Activated CD8-positive, alpha-beta memory T cell treated with anti-CD3 and anti-CD28 coated beads, Interleukin-2, amount 50 U/mL, for 1 hour (primary cell): ENCODE results near the gene PDK2.

ENCODE experiments used
- DNase-seq: peaks from one replicate; pipeline ENCODE4 v3.0.0-alpha.2; 2020; ENCODE audit errors: extremely low read depth

Gene PDK2

DNA sequence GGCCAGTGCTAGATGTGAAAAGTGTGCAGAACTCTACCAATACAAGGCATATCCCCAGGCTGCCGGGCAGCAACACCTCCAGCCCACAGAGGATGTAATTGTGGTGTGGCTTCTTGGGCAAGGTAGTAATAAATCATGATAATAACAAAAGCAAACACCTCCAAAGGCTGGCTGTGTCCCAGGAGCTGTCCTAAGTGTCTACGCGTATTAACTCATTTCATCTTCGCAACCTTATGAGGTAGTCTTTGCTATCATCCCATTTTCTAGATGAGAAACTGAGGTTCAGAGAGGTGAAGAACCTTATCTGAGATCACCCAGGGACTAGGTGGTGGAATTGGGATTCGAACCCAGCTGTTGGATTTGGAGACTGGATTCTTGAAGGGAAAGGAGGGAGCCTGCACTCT is 5.3 kb downstream of the PDK2 start:
- no peak for DNase-seq

DNA sequence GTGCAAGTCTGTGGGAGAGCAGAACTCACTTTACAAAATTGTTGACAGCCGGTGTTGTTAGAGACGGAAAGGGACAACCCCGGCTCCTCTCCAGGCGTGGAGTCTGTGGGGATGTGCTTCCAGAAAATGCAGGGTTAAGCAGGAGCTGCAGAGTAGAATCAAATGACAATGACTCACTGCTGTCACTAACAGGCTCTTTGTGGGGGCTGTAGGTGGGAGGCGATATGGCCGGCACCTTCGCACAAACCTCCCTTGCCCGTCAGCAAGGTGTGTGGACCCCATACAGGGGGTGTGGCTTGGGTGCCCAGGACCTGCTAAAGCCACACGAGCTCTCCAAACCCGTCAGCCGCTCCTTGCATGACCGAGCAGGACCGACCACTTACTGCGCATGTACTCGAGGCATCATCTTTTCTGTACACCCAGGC is 5.8 kb downstream of the PDK2 start:
- no peak for DNase-seq

DNA sequence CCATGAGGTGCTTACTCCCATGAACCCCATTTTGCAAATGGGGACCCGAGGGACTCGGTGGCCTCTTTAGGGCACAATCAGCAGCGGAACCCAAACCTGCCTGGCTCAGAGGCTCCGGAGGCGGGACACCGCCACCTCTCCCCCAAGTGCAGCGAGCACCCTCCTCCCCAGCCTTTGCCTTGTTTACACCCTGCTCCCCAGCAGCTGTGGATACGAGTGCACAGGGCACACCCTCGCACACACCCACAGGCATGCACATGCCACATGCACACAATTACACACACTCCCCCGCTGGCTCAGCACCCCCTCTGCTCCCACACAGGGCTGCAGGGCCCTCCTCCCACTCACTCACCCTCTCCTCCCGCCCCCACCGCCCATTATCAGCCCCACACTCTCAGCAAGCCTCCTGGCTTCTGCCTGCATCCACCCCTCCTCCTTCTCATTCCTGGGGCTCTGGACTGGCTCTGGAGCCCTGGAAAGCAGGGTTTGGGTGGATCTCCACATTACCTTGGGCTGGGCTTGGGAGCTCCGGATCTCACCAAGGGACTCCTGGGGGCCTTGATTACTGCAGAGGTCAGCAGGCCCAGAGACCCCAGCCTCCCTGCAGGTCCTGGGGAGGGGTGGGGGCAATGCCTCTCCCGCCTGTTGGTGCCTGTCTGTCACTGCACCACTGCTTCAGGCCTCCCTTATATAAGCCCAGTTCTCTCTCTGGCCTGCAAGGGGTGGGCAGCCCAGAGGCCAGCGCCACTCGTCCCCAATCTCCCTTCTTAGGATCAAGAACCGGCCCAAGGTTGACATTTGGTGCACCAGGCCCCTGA is 6.4 kb downstream of the PDK2 start:
- DNase-seq, result no peak

DNA sequence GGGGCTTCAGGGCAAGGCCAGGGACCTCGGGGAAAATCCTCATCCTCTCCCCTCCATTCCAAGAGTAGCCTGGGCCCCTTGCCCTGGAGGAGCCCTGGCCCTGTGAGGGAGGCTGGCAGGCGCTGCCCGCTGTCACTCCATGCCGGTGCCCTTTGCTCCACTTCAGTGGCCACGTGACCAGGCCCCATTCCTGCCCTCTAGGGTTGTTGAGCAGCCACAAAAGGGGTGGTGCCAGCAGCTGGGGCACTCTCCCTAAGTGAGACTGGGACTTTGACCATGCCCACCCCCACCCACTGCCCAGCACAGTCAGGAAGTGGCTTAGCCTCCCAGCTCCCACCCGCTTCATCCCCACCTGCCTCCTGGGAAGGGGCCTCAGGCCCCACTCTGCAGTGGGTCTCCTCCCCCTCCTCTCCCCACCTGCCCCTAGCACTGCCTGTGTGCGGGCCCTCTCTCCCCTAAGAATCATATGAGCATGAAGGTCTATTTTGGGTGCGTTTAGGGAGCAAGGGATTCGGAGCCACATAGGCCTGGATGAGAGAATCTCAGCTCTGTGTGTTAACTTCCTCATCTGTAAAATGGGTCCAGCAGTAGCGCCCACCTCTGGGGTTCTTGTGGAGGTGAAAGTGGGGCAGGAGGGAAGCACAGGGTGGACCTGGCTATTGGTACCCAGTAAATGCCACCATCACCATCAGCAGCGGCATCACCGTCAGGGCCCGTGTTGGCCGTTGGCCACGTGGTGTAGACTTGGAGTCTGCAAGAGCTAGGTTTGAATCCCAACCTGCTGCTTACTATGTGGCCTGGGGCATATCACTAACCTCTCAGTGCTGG is 7.2 kb downstream of the PDK2 start:
- DNase-seq, result no peak

DNA sequence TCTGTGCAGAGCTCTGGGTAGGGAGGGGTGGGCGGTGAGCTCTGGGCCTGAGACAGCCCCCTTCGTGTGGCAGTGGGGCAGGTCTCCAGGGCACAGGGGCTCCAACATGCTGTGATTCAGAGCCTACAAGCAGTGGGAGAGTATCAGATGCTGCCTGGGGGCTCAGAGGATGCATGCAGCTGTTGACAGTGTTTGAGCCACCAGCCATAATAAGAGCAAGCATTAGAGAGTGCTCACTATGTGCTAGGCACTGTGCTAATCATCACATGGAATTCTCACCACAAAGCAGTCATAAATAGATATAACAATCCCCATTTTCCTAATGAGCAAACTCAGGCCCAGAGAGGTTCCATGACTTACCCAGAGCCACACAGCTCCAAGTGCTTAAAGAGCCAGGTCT is 8.1 kb downstream of the PDK2 start:
- no peak for DNase-seq

DNA sequence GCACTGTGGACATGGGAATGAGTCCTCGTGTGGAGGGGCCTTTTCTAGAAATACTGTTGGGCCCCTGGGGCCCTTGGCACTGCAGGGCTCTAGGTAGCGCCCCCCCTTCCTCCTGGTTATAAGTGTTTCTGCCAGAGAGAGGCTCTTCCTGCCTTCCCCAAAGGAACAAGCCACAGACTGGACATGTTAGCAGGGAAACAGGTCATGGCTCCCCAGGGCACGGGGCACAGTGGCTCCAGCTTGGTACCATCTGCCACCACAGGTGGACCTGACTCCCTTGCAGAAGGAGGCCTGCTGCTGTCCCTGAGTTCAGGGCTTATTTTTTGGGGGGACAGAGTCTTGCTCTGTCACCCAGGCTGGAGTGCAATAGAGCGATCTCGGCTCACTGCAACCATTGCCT is 8.8 kb downstream of the PDK2 start:
- DNase-seq, result no peak

DNA sequence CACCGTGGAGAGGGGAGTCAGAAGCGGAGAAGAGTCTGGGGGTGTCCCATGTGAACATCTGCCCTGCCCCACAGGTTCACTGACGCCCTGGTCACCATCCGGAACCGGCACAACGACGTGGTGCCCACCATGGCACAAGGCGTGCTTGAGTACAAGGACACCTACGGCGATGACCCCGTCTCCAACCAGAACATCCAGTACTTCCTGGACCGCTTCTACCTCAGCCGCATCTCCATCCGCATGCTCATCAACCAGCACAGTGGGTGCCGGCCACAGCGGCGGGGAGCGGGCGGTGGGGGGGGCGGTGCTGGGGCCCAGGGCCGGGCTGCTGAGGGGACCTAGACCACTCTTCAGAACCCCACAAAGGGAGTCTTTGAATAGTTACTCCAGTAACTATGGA is 10.7 kb downstream of the PDK2 start:
- DNase-seq, result no peak

DNA sequence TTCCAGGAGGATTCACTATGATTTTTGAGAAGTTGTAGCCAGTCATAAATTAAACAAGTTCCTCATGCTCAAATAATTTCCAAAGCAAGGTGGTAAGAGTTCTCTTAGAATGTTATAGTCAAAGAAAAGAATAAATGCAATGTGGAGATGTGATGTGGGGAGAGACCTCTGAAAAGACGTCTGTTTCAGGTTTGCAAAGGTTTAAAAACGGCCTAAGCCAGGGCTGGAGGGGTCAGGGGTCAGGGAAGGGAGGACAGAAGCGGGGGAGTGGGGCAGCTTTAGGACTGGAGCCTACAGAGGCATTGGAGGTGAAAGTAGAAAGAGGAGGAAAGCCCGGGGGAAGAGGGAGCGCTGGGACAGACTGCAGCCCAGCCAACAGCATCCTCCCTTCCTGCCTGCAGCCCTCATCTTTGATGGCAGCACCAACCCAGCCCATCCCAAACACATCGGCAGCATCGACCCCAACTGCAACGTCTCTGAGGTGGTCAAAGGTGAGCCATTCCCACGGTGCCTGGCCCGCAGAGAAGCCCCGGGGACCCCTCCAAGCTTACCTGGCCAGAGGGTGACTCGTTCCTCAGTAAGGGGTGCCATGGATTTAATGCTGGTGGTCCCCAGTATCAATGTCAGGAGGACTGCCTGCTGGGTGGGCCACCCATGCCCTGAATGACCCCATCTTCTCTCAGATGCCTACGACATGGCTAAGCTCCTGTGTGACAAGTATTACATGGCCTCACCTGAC is 11.4 kb downstream of the PDK2 start:
- no peak for DNase-seq

DNA sequence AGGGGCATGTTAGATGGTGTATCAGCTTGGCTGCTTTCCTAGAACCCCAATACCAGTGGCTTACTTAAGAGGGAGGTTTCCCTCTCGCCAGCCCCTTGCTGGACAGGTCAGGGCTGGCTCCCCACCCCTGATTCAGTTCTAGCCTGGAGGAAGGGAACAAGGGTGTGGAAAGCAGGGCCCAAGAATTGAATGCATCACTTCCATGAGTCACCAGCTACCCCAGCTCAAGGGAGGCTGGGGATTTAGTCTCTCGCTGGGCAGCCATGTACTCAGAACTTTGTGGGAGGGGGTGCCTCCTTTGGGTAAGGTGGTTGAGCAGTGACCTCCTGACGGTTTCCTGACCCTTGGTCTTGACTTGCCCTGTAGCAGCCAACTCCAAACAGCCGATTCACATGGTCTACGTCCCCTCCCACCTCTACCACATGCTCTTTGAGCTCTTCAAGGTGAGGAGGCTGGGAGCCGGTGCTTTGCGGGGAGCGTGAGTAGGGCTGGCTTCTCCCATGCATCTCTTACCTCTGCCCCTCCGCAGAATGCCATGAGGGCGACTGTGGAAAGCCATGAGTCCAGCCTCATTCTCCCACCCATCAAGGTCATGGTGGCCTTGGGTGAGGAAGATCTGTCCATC is 12.8 kb downstream of the PDK2 start:
- DNase-seq, result no peak

DNA sequence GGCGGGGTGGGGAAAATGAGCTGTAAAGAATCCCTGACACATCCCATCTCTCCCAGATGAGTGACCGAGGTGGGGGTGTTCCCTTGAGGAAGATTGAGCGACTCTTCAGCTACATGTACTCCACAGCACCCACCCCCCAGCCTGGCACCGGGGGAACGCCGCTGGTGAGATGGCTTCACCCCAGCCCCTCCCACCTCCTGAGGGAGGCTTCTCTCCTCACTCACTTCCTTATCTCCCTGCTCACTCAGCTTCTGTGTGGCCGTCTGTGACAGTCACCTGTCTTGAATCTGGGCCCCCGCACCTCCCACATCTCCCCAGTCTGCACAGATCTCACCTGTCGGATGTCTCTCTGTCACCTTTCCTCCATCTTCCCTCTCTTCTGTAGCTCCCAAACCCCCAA is 13.4 kb downstream of the PDK2 start:
- no peak for DNase-seq

DNA sequence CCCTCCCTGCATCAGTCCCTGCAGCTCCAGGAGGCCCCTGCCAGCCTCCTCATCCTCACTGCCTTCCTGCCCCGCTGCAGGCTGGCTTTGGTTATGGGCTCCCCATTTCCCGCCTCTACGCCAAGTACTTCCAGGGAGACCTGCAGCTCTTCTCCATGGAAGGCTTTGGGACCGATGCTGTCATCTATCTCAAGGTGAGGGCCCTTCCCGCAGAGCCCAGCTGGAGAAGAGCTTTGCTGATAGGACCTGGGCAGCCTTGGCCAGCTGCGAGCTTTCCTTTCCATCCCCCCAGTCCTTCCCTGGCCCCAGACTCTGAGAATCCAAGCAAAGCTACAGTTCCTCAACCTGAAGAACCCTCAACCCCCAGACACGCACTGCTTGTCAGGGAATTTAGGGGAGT is 14.1 kb downstream of the PDK2 start:
- no peak for DNase-seq

DNA sequence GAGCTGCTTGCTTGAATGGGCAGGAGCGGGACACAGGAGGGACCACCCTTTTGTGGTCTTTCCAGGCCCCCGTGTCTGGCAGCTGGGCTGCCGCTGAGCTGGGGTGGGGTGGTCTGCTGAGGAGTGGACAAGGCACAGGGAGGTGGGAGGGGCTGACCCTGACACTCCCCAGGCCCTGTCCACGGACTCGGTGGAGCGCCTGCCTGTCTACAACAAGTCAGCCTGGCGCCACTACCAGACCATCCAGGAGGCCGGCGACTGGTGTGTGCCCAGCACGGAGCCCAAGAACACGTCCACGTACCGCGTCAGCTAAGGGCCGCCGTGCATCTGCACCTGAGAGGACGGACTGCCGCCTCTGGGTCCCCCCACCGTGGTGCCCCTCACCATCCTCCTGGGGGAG is 14.6 kb downstream of the PDK2 start:
- DNase-seq, result no peak

DNA sequence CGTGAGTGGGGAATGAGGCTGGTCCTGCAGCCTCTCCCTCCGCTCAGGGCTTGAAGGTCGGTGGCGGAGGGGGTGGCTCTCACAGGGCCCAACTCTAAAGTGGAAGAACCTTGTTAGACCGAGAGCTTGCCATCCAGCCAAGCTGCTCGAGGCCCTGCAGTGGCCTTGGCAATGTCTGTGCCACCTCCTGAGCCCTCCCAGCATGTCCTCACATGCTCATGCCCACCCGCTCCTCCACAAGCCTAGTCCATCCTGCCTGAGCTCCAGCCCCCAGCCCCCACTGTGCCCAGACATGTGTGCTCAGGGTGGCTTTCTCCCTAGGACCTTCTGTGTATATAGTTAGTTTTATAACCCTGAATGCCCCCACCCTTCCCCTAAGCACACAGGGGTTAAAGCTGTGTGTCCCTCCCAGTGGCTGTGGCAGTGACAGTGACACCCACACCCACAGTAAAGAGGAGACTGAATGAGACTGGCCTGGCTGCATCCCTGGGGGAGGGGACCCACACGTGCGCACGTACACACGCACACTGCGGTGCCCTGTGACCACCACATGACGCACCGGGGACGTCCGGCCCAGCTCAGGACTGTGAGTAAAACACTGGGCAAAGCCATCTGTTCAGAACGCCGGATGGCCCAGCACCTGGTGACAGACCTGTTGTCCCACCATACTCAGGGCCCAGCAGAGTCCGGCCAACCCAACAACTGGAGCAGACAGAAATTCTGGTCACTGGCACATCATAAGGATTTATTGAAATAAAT is 15.6 kb downstream of the PDK2 start:
- no peak for DNase-seq

DNA sequence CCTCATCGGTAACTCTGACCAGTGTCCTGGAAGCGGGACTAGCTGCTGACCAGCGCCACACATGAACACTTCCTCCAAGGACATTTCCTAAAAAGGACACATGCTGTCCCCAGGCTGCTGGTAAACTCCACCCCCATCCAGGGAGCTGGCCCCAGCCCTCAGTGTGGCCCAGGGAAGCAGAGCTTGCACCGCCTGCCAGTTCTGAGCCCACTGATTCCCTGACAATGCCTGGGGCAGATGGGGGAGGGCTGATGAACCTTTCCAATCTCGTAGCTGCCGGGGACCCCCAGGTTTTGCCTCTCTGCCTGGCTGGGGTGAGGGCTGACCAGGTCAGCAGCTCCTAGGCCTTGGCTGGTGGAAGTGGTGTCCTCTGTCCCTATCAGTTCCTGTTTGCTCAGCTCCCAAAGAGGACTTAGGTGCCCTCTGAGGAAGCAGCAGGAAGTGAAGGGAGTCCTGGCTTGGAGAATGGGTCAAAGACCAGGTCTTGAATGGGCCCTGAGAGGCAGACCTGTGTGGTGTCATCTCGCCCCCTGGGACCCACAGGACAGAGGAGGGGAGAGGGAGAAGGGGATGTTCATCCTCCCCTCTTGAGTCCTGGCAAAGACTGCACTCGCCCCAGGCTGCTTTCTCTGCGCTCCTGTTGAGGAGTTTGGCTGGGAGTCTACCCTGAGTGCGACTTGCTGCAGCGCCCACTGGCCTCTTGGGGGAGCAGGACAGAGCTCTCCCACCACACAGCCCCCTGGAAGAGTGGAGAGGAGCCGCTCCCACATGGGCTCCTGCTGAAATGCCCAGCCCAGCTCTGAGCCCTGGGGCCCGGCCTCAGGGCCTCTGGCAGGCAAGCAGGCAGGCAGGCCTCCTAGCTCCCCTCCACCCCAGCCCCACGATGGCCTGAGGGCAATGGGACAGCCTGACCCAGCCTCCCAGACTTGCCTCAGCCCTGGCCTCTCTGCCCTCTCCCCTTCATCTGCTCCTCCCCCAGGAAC is 16.8 kb downstream of the PDK2 start:
- DNase-seq, result no peak

DNA sequence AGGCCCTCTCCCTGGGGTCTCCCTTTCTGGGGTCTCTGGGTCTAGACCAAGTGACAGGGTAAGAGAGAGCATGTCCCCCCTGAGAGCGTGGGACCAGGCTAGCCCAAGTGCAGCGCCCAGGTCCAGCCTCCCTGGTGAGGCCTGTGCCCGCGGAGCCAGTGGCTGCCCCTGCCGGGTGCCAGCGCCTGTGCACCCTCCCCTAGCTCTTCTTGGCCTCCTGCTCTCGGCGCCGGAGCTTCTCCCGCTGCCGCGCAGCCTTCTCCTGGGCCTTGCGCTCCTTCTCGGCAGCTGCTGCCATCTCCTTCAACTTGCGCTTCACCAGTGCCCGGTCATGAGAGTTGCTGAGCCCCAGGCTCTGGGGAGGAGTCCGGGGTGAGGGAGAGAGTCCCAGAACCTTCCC is 17.5 kb downstream of the PDK2 start:
- DNase-seq, result no peak

DNA sequence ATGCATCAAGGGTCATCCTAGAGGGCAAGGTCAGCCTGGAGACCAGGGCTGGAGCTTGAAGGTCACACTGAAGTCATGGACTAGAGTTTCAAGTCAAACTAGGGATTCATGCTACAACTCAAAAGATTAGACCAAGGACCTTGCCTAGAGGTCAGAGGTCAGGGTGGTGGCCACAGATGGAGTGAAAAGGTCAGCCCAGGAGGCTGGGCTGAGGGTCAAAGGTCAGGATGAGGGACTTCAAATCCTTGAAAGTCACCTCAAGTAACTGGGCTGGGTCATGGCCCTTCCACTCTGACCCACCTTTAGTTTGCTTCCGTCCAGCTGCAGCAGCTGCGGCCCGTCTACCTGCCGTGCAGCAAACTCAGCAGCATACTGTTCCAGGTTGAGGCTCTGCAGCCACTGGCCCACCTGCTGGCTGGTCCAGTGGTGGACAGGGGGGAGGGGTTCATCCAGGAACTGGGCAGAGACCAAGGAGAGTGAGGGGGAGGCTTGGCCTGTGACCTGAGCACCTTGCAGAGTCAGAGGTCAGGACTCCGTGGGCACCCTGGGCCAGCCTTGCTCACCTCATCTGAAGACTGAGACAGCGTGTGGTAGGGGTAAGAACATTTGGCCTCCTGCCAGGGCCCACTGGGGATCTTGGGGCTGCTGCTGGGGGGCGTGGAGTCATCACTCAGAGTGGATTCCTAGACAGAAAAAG is 18.6 kb downstream of the PDK2 start:
- DNase-seq, result no peak

DNA sequence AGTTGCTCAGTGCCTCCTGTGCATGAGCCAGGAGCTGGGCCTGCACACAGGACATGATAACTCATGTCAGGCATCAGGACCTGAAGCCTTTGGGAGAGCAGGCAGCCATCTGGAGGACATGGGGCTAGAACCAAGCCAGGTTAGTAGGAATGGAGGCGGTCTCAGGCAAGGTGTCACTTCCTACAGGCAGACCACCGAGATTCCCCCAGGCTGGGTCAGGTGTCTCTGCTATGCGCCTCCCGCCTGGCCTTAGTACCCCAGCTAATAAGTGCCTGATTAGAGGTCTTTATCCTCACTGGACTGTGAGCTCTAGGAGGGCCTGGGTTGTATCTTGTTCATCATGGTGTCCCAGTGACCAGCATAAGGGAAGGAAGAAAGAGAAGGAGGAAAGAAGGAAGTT is 19.2 kb downstream of the PDK2 start:
- no peak for DNase-seq

DNA sequence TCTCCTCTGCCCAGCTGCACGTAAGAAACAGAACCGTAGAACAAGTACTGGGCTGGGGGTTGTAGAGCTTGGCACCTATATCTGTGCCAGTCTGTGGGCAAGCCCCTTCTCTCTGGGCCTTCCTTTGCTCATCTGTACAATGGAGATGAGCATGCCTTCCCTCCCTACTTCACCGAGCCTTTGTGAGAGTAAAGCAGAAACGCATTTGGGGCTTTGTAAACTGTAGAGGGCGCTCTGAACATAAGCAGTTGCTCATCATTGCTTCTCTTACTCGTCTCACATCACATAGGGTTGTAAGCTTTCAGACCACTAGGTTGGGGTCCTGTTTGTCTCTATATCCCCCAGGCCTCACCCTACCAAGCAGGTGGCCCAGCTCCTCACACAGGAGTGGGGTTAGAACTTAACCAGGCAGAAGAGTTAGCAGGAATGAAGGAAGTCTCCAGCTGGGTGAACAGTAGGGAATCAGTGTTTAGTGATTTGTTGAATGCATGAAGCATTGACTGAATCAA is 19.8 kb downstream of the PDK2 start:
- DNase-seq, result no peak

DNA sequence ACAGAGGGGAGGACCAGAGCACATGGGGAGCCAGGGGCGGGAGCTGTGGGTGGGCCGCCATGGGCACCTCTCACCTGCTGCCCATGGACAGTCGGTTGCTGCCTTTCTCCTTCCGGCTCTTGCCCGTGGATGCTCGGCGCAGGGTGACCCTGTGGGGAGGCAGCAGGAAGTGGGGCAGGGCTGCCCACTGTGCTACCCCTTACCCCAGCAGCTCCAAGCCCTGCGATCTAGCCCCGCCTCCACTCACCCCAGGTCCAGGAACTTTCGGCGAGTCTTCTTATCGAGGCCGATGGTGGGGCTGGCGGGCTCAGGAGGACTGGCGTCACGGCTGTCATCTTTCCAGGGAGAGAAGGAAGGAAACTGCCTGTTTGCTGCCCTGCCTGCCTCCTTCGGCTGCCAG is 20.6 kb downstream of the PDK2 start:
- no peak for DNase-seq
